Esophagus muscularis mucosa (tissue), 4 donors: ENCODE data around the gene FXYD4.

ENCODE experiments used
- EP300 ChIP-seq: sonication (generic); formaldehyde crosslinking; IDR thresholded peaks from one replicate; pipeline ENCODE4 v1.6.1; 2017; ENCODE audit warnings: antibody characterized with exemption
- POLR2A ChIP-seq: fragments of 450-650 bp; IDR thresholded peaks from one replicate; pipeline ENCODE4 v1.6.1; 2017; ENCODE audit warnings: antibody characterized with exemption, moderate library complexity, mild to moderate bottlenecking, low read depth
- POLR2AphosphoS5 ChIP-seq, 2 donors: sonication (generic); formaldehyde crosslinking; IDR thresholded peaks; one replicate each; pipeline ENCODE4 v1.6.1; 2017; ENCODE audit warnings: antibody characterized with exemption in 2 of 2
- TF ChIP-seq, protein P1 (sequence below), 3 experiments: fragments of 200-600 bp in 2 of 3; fragments of 450-650 bp in 1 of 3; sonication (generic) in 2 of 3; IDR thresholded peaks; one replicate each; pipeline ENCODE4 v1.5.1; 2017 to 2019; ENCODE audit warnings: antibody characterized with exemption in 3 of 3, mild to moderate bottlenecking in 2 of 3, moderate library complexity in 1 of 3

DNA sequence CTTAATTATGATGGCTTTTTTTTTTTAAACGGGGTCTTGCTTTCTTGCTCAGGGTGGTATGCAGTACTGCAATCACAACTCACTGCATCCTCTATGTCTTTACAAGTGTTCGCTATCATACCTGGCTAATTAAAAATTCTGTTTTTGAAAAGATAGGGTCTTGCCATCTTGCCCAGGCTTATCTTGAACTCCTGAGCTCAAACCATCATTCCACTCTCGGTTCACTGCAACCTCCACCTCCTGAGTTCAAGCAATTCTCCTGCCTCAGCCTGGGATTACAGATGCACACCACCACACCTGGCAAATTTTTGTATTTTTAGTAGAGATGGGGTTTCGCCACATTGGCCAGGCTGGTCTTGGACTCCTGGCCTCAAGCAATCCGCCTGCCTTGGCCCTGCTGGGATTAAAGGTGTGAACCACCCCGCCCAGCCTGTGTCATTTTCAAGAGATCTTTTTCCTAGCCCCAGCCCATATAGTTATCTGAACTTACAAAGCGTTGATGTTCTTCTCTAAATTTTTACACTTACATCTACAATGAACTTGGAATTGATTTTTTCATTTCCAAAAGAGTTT is 31.5 kb downstream of the FXYD4 start:
- TF ChIP-seq, protein P1, sequence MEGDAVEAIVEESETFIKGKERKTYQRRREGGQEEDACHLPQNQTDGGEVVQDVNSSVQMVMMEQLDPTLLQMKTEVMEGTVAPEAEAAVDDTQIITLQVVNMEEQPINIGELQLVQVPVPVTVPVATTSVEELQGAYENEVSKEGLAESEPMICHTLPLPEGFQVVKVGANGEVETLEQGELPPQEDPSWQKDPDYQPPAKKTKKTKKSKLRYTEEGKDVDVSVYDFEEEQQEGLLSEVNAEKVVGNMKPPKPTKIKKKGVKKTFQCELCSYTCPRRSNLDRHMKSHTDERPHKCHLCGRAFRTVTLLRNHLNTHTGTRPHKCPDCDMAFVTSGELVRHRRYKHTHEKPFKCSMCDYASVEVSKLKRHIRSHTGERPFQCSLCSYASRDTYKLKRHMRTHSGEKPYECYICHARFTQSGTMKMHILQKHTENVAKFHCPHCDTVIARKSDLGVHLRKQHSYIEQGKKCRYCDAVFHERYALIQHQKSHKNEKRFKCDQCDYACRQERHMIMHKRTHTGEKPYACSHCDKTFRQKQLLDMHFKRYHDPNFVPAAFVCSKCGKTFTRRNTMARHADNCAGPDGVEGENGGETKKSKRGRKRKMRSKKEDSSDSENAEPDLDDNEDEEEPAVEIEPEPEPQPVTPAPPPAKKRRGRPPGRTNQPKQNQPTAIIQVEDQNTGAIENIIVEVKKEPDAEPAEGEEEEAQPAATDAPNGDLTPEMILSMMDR (IDR thresholded peaks at IDR 0.05), result no peak
- TF ChIP-seq POLR2AphosphoS5 (IDR thresholded peaks at IDR 0.05) (no peak), POLR2A (no peak), EP300 (no peak)
